CD4-positive, alpha-beta T cell treated with Interleukin-12 subunit alpha and Interleukin-12 subunit beta, for 1 hour (primary cell): ENCODE results near the gene CHML.

Experiments
- DNase-seq: peaks from one replicate; pipeline ENCODE4 v3.0.0-alpha.2; 2020

The CHML gene

DNA sequence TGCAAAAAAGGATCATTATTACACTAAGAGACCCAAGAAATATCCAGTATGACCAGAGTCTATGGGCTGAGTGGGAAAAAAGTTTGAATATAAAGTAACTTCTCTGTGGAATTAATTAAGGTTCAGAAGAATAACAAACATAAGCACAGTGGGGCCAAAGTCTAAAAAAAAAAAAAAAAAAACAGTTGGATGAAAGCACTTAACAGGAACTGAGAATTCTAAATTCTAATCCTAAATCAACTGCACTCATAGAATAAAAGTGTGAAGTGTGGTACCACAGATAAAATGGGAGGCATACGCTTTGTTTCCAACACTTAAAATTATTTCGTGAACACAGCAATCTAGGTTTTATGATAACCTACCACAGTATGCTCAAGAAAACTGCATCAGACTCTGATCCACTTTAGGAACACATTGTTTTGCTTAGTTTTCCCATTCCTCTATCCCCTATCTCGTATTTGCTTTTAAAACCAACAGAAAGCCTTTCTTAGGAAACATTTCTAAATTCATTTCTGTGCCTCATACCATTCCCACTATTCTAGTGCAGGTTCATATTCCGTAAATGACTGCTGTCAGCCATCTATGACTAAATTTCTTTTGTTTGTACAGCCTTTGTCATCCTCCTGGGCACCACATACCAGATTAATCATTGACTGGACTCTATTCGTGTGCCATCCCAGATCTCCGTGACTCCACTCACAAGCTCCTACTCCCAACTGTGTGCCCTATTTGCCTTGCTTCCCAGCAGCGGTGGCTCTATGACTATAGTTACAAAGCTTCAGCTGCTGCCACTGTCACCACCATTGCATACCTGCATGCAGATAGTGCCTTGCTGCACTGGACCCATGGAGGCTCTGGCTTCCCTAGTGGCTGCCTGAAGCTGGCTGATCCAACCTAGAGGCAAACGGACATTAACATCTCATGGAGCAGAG lies 24.9 kb downstream of the CHML start:
- DNase-seq, result no peak

DNA sequence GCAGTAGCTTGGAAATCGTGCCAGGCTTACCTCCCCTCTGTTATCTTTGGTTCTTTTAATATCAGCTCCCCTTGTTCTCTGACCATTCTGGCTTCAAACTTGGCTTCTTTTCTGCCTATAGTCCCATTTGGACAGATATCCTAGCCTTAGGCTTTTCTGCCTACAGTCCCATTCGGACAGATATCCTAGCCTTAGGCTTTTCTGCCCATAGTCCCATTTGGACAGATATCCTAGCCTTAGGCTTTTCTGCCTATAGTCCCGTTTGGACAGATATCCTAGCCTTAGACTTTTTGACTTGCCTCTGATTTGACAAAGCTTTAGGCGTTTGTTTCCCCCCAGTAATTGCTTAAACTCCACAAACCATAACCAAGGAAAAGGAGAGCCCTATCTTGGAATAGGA lies 25.6 kb downstream of the CHML start:
- no peak for DNase-seq

DNA sequence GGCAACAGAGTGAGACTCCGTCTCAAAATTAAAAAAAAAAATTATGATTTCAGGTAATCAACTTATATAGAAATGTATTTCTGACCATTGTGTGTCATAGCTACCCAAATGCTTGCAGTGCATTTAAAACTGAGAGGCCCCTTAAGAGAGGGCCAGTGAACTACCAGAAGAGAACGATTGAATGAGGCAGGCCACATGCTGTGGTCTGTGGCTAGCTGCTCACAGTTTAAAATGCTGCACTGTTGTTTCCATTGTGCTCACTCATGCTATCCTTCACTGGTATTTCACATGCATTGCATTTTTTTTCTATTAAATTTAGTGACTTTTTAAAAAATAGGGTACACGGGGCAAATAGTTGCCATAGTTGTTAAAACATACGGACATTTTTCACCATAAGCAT lies 26.0 kb downstream of the CHML start:
- no peak for DNase-seq

DNA sequence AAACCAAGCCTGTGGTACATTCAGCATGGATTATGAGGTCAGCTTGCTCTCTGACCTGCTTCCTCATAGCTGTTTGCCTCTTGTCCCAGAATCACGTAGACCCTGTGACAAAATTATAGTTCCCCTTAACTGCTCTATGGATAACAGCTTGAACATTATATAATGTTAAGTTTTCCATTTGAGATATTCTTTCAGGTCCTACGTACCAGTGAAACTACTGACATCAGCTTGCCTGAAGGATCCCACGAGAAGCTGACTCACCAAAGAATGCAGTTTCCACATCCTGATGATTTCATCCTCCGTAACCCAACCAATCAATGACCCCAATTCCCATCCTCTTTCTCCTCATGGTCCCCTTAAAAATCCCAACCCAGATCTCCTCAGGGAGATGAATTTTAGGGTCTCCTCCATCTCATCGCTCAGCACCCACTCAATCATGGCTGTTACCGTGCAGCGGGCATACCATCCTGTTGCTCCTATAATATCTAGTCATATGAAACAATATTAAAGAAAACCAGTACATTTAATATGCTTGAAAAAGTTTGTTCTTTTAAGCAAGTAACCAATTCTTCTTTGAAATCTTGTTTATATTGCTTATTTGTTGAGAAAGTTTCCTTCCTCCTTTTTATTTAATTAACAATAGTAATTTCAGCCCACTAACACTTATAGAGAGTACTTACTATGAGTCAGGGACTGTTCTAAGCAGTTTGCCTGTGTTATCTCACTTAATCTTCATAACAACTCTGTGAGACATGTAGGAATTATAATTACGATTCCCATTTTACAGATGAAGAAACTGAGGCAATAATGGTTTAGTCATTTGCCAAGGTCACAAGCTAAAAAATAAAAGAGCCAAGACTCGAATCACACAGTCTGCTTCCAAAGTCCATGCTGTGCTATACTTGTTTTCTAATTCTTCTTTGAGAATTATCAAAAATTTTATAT lies 27.4 kb downstream of the CHML start:
- DNase-seq, result no peak

DNA sequence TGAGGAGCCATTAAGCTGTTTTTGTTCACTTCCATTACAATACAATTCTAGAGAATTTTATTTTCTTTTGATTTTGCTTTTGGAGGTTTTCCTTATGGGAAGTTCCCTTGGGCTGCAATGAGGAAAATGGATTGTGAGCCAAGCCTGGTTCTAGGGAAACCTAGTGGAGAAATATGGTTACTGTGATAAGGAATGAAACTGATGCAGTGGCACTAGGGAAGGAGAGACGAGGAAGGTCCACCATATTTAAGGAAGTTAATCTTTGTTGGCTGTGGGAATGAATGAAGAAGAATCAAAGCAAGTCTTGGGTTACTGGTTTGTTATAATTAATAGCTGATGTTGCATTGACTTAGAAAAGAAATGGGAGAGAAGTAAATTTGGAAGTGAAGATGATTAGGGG lies 28.4 kb downstream of the CHML start:
- DNase-seq, result no peak

DNA sequence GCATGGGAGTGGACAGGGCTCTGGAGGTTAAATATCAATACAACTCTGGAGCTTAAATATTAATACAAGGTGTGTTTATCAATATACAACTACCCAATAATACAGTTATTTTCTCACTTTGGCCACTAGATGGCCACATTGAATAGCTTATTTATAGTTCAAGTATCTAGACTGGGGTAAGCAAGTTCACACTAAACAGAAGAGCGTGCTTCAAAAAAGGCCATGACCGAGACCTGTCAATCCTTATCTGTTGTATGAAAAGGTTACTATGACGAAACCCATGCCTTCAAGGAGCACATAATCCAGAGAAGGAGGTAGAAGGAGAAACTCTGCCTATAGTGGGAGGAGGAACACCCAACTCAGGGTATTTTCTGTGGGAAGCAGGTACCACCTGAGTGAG lies 29.1 kb downstream of the CHML start:
- DNase-seq, result peak; percentile 71

DNA sequence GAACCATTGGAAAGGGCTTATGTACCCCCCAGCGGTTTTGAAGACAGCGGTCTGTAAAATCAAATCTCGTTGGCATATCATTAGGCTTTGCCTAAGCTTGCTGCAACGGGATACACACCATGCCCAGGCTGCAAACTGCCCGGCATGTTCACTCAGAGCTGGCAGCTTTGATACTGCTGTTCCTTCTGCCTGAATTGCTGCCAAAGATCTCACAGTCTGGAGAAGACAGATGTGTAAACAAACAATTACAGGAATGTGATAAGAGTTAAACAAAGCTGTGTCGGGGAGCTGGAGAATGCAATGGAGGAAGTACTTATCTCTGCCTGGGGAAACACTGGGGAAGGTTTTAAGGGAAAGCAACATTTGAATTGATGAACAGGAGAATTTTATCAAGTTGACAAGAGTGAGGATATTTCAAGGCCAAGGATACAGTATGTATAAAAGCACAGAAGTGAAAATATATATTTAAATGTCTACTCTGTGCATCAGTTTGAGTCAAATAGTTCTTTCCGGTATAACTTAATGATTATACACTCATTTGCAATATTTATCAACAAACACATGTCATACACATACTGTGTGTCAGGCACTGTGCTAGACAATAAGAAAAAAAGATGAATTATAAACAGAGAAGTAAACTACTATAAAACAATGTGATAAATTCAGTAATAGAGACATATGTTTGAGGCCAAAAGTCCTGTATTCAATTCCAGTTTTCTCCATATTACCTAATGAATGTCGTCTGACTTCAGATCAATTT lies 29.9 kb downstream of the CHML start:
- DNase-seq, result no peak

DNA sequence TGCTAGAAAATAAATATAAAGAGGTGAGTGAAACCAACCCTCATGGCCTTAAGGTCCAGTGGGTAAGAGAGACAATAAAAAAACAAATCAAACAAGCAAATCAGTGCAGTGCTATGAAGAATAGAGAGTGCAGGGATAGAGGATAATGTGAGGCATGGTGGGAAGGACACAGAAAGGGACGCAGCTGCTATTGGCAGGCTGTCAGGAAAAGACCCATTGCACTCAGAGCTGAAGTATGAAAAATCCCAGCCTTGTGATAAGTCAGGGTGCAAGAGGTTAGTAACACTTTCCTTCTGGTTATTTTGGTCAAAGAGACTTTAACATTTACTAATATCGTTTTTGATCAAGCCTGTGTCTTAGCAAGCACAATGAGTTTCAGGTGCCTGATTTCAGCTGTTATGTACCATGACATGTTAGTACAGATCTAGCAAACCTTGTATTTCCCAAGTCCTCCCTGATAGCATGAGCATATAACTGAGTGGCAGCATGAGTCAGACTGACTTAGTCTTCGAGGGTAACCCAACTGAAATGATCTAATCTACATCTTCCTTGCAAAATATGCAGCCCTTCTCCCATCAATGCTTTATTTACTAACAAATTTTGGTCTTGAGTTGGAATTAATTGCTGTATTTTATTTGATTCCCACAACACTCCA lies 31.7 kb downstream of the CHML start:
- no peak for DNase-seq

DNA sequence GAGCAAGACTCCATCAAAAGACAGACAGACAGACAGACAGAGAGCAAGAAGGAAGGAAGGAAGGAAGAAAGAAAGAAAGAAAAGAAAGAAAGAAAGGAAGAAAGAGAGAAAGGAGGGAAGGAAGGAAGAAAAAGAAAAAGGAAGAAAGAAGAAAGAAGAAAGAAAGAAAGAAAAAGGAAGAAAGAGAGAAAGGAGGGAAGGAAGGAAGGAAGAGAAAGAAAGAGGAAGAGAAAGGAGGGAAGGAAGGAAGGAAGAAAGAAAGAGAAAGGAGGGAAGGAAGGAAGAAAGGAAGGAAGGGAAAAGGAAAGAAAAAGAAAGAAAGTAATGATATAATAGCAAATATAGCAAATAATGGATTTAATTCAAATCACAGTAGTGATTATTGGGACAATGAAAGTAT lies 32.7 kb downstream of the CHML start:
- DNase-seq, result no peak

DNA sequence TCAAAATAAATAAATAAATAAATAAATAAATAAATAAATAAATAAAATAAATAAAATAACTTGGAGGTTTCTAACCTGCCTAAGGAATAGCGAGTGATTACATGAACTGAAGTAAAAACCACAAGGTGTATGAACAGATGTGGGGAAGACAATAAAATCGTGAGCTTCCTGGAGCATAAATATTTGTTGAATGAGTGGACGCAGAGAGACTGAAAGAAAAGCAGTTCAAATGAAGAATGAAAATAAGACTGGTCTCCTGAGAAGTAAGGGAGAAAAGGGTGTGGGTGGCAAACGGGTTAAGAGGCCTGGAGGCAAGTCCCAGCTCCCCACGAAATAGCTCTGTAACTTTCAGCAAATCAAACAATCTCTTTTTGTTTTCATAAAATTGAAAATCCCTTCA lies 33.6 kb downstream of the CHML start:
- no peak for DNase-seq

DNA sequence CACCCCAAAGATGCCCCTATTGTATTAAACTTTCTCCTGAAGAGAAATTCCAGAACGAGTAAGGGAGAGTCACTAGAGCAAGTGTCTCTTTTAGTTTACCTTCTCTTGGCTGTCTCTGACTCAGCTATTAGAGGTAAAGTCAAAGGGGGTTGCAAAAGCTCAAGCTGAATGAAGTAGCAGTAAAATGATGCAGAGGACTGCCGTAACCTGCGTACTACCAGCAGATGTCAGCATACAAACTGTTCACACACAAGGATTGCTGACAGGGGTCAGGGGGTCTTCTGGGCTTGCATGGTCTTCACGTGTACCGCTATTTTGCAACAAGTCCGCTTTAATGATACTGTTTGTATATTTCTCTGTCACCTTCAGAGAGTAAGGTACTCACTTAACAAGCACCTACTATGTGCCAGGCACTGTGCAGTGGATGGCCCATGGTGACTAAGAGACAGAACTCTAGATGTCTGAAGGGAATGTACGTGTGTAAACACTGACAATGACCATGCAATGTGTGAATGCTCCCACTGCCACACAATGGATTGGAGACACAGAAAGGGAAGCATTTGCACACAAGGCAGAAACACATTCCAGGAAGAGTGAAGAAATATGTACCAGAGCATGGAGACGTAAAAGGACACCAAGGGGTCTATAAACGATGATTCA lies 34.9 kb downstream of the CHML start:
- no peak for DNase-seq

DNA sequence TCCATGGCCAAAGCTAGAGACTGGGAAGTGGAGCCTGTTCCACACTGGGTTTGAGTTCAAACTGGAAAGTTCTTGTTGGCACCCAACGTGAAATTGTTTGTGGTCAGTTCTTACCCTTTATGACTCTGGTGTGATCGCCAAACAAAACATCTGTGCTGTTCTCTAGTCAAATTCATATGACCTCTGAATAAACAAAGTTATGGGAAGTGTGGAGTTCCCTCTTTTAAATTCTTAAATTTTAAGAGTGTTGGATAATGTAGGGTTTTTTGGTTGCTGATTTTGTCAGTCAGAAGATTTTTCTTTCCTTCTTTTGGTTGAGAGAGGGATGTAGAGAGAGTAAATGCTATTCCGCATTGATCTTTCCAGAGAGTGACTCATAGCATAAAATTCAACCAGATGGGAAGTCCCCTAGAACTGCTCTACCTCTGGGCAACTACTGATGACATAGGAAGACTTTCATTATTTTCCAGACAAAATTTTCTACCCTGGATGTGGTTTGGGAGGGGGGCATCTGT lies 36.4 kb downstream of the CHML start:
- DNase-seq, result no peak

DNA sequence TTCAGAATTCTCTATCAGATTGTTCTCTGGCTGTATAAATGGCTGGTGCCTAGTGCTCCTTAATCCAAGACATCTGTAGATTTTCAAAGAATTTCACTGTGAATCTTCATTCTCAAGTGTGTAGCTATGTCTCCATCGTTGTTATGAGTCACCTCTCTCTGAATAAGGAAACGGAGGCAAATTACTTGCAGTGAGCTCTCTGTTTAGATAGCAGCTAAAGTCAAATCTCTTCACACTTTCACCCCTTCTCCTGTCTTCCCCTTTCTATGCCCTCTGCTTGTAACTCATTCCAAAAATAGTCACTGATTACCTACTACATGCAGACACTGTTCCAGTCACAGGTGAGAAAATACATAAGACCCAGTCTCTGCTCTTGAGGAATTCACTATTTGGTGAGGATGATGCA lies 39.7 kb downstream of the CHML start:
- no peak for DNase-seq

DNA sequence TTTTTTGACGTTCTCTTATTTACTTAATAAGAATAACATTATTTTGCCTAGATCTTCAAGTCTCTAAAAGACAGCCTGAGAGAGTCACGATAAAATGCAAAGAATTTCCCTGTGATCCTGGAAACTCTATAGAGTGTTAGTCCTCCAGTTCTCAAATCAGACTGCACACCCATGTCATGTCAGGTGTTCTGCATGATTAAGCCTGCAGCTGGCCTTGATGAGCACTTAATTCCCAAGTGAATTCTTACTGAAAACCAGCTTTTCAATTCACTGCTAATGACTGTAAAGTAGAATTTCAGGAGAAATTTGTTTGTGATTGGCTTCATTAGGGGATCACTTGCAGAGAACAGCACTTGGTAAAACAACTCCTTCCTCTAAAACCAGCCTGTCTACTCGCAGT lies 41.9 kb downstream of the CHML start:
- no peak for DNase-seq

DNA sequence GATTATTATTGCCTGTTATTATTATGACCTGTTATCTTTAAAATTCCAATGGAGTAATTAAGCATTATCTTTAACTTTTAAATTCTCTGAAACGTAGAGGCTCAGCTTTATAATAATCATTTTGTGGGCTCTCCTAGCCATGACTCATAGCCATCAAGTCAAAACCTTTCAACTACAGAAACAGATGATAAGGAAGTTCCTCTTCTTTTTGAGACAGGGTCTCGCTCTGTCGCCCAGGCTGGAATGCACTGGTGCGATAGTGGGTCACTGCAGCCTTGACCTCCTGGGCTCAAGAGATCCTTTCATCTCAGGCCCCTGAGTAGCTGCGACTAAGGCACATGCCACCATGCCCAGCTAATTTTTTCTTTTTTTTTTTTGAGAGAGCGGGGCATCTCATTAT lies 43.5 kb downstream of the CHML start:
- DNase-seq, result no peak

DNA sequence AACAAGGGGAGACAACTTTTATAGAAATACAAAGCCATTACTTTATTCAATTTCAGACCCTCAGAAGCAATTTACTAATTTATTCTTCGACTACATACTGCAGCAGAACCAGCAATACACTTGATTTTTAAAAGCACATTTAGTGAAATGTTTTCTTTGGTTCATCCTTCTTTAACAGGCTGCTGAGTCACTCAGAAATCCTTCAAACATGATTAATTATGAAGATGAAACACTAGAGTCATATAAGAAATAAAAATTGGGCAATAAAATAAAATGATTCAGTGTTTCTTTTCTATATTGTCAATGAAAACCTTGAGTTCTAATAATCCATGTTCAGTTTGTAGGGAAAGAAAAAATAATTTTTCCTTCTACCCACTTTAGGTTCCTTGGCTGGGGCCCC lies 47.0 kb downstream of the CHML start:
- DNase-seq, result no peak

DNA sequence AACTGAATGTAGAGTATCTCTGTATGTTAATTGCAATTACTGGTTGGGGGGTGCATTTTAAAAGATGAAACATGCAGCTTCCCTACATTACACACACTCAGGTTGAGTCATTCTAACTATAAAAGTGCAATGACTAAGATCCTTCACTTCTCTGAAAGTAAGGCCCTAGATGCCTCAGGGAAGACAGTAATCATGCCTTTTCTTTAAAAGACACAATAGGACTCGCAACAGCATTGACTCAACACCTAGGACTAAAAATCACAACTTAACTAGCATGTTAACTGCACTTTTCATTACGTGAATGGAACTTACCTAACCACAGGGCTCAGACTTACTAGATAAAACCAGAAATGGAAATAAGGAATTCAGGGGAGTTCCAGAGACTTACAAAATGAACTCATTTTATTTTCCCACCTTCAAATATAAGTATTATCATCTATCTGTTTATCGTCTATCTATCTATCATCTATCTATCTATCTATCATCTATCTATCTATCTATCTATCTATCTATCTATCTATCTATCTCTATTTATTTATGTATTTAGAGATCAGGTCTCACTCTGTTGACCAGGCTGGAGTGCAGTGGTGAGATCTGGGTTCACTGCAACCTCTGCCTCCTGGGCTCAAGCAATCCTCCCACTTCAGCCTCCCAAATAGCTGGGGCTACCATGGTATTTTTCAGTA lies 47.8 kb downstream of the CHML start:
- no peak for DNase-seq

DNA sequence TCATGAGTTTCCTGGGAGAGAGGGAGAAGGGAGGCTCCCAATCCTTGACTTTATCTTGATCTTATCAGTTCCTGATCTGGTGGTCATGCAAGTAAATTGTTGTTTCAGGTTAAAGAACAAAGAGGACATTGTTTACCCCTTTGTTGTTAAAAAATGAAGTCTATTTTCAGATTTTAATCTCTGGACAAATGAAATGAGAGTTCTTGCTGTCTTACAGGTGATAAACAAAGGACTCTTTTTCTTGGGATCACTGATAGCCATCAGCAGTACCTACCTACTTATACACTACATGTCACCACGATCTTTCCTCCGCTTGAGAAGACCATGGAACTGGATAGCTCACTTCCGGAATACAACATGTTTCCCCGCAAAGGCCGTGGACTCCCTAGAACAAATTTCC lies 48.4 kb downstream of the CHML start:
- DNase-seq, result no peak

DNA sequence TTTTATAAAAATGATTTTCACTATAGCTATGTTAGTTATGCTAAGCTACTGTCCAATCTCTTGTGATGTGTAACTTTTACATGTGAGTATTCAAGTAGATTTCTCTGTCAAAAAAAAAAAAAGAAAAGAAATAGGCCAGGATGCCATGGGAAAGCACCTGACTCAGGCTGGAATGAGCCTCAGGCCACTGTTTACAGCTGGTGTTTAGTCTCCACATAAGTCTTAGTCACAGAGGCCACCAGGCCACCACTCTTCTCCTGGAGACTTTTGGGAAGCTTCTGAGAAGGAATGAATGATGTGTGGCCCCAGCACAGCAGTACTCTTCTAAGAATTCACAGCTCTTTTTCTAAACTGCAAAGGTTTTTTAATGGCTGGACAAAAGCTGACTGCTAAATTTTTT lies 48.9 kb downstream of the CHML start:
- DNase-seq, result no peak

DNA sequence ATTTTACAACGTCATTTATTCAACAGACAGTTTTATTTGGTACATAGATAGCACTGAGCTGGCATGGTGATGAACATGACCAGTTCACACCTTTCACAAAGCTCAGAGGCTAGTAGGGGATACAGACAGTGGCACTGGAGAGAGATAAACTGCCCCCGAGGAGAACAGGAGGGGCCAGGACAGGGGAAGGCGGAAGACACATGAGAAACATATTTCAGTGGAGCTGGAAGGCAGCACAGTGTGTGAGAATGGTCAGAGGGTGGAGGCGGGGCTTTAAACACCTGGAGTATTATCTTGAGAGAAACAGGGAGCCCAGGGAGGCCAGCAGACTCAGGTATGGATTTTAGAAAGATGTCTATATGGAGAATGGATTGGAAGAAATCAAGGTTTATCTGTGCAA lies 49.5 kb downstream of the CHML start:
- DNase-seq, result no peak
